ENCODE data around the gene NLGN2. TPM values are rescaled to one million over a fixed set of nuclear protein-coding genes. Genes with fewer than 3 reads are reported as not detected.

Gene NLGN2
- total RNA-seq, 1 experiment from 2014 or later = 3.7 TPM

DNA sequence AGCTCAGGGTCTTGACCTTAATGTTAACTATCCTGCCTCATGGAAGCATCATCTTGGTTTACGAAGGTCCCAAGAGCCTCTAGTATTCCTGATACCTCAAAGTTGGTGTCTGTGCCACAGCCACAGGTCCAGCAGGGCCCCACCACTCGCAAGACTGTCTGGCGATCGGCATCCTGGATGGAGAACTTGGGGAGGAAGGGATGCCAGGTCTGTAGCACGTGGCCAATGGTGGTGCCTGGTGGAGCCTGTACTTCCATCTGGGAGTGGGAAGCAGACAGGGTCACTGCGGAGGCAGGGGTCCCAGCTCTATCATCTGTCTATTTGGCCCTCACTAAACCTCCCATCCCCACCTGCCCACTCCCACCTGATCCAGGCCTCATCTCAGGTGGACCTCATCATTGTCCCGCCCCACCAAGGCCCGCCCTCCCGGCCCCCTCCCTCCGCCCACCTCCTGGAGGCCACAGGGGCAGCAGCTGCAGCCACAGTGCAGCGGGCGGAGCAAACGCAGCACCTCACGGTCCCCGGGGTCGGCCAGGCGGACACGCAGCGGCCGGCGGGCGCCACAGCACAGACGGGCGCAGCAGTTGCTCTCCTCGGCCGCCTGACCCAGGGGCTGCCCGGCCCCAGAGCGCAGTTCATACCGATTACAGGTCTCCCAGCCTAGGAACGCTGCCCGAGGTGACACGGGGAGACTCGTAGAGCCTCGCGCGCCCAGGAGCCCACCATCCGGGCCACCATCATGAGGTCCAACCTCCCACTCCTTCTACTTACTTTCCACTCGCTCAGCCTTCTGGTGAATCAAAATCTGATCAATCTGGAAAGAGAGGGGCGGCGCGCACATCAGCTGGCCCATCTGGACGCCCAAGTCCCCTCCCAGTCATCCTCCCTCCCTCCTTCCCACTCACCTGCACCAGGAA, 14.7 kb upstream of the NLGN2 start:
- DNase-seq (ENCODE audit: low read depth) = no peak

DNA sequence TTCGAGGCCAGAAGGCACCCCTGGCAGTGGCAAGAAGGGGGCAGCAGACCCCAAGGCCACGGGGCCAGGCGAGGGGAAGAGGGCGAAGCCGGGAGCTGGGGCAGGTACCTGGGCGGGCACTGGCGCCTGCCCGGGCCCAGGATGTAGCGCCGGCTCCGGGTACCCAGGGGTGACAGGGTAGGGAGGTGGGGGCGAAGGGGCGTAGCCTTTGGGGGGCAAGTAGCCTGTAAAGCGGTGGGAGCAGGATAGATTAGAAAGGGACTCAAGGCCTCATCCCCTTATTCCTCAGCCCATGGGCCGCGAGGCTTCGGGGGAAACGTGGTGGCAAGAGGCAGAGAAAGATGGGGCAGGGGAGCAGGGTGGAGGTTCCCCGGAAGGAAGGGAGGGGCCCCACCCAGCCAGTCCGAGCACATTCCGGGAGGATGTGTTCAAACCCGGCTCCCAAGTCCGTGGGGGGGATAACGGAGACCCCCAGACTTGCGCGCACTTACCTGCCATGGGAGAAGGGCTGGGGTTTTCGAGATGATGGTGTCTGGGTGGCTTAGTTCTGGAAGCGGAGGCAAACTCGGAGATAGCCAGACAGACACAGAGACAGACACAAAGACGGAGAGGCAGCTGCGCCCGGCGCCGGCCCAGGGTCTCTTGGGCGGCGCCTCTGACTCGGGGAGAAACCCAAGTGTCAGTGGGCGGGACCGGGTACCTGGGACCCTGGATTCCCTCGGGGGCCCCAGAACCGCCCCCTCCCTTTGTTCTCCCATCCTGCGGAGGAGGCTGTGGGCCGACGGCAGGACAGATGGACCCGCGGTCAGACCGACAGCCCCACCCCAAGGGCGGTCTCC, 13.8 kb upstream of the NLGN2 start:
- DNase-seq (ENCODE audit: low read depth) = peak; percentile 14

DNA sequence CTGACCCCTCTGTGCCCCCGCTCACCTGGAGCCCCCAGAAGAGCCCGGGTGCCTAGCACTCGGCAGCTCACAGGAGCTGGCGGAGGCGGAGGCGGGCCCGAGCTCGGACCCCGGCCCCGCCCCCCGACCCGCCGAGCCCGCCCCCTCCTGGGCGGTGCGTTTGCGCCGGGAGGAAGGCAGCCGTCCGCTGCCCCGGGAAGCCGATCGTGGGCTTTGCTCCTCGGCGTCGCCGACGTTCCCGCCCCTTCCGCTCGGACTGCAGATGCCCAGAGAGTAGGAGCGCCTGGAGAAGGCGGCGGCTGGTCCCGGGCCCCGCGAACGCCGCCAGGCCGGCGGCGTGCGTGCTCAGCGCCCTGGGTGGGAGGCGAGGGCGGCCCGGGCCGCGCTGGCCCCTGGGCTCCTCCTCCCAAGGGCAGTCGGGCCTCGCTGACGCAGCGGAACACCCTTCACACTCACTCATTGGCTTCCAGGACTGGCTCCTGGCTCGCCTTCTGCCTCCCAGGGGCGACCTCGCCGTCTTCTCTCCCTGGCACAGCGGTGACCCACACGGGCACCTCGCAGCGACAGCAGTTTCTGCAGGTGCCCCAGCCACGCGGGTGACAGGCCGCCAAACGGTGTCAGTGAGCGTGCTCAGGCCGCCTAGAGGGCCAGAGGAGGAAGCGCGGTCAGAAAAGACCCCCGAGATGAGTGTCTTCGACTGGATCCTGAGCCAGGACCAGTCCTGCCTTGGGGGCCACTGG, 13.0 kb upstream of the NLGN2 start, which contains the start of gene PLSCR3:
PLSCR3 (minus strand) TSS at position 74 of the 740 bp plus-strand sequence. CDS start 415 bp downstream, outside the sequence.
- peak; percentile 88 for DNase-seq (ENCODE audit: low read depth)

DNA sequence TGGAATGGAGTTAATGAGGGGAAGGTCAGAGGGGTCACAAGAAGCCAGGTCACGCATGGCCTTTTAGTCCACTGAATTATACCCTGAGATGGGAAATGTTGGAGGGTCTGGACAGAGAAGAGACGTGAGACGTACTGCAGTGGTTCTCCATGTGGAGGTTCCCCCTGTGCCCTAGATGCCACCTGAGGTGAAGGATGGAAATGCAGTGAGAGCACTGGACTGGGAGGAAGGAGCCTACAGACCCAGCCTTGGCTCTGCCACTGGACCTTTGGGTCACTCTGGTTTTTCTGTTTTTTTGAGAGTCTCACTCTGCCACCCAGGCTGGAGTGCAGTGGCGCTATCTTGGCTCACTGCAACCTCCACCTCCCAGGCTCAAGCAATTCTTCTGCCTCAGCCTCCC, 11.5 kb upstream of the NLGN2 start:
- no peak for DNase-seq (ENCODE audit: low read depth)

DNA sequence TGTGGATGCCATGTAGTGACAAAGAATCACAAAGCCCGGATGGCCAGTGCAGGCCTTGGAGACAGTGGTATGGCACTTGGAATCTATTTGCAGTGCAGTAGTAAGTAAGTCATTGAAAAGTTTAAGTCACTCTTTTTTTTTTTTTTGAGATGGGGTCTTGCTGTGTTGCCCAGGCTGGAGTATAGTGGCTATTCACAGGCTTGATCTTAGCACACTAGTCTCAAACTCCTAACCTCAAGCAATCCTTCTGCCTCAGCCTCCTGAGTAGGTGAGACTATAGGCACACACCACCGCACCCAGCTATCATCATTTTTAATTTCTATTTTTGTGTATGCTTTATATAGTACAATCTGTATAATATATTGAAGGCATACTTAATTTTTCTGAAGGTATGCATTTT, 9.0 kb upstream of the NLGN2 start:
- DNase-seq (ENCODE audit: low read depth) = no peak

DNA sequence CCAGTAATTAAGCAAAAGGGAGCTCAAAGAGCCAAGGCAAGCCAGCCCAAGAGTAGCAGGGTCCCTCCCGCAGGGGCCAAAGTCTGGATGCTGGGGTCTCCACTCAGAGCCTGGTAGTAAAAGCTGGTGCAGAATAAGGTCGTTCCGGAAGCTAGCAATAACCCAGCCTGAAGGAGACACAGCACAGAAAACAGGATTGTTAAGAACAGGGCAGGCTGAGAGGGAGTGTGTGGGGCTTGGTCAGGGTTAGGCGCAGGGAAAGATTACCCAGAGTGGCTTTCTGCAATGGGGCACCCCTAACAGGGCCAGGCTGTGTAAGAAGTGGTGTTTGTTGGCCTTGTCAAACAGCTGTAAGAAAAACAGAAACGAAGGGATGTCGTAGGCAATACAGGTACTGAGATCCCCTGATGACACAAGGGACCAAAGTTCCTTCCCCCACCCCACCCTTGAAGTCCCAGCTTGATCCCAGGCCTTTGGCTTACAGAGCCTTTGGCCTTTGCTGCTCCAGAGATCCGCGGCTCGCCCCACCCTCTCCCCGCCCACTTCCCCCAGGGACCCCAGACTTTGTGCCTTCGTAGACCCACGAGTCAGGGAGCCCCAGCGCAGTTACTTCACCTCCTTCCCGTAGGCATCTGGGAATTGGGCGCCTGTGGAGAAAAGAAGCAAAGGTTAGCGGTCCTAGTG, 4.5 kb upstream of the NLGN2 start:
- DNase-seq (ENCODE audit: low read depth) = no peak

DNA sequence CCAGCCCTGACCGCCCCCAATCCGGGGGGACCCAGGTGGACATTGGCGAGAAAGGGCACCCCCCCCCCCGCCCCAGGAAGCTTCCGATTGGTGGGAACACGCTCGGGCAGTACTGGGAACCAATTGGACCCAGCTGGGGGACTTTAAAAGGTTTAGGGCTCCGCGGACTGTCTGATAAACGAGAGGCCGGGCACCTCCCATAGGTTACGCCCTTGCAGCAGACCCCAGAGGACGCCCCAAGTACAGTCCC, 4.0 kb upstream of the NLGN2 start:
- DNase-seq (ENCODE audit: low read depth) = peak; percentile 74

DNA sequence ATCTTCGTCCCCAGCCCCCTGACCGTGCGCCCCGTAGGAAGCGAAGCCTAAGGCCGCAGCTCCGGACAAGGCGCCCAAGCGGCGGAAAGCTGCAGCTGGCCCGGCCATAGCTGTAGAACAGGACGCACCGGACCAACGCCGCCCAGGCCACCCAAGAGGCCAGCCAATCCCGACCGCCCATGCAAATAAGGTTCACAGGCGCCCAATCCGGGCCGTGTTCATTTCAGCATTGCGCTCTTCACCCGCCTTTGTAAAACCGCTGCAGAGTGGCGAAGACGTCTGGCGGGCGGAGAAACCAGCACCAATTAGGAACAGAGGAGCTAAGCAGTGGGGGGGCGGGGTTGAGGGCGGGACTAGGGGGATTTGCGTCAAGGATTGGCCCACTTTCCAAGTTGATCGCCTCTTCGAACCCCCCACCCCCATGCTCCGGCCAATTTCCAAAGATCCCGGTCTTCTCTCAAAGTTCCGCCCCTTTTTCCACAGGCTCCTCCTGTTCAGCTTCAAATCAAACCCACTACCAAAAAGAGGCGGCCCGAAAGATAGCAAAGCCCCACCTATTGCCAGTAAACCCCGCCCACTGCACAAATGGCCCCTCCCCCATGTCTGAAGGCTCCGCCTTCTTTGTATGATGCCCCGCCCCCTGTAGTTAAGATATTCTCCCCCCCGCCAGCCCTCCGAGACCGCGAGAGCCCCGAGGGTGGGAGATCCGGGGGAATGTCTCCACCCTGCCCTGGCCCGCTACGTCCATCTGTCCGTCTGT, 3.5 kb upstream of the NLGN2 start, which contains the start of gene TMEM256:
TMEM256 (minus strand) TSS at position 121 of the 760 bp plus-strand sequence; CDS start at position 108, 13 bp downstream.
- DNase-seq (ENCODE audit: low read depth) = peak; percentile 99

DNA sequence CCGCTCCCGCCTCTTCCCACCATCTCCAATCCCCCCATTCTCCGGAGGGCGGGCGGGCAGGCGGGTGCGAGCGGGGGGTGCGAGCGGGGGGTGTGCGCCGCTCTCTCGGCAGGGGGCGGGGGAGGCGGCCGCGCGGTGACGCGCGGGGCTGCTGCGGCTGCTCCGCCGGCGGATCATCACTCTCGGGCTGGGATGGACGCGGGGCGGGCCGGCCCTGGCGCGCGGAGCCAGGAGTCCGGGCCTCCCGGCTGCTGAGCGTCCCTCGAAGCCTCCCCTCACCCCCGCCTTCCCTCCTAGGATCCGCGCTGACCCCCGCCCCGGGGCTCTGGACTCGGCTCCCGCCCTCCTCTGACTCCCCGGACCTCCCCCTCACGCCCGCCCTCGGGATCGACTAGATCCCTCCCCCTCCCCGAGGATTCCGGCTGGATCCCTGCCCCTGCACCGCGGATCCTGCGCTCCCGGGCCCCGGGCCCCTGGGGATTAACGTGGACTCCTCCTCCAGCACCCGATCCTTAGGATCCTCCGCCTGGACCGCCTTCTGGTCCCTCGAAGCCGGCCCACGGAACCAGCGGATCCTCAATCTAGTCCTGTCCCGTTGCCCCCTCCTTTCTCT, 2.8 kb upstream of the NLGN2 start:
- no peak for DNase-seq (ENCODE audit: low read depth)

DNA sequence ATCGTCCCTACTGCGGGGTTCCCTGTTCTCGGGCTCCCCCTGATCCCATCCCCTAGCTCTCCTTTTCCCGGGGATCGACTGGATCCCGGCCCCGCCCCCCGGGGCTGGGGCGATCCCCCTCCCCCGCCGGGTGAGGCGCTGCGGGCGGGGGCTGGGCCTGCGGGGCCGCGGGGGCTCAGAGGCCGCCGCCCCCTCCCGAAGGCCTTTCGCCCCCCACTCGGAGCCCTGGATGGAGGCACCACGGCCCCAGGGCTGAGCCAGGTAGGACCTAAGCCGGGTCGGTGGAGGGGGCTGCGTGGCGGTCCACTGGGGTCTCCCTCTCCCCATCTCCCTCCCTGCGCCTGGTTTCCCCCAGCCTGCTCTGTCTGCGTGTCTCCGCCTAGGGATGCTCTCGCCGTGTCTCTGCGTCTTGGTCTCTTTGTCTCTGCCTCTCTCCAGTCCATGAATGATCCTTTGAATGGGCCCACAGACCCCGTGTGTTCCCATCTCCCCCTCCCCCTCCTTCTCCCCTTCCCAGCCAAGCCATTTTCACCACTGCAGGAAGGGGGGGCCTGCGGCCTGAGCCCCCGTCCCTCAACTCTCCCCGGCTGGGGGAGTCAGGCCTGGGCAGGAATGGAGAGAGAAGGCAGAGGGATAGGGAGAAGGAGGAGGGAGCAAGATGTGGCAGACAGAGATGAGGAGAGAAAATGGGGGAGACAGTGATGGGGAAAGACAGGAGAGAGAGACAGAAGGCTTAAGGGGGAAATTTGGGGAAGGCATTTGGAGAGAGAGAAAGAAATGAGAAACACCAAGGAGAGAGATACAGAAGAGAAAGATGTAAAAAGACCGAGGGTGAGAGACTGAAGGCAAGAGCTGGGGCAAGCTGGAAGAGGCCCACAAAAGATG, 2.1 kb upstream of the NLGN2 start:
- no peak for DNase-seq (ENCODE audit: low read depth)

DNA sequence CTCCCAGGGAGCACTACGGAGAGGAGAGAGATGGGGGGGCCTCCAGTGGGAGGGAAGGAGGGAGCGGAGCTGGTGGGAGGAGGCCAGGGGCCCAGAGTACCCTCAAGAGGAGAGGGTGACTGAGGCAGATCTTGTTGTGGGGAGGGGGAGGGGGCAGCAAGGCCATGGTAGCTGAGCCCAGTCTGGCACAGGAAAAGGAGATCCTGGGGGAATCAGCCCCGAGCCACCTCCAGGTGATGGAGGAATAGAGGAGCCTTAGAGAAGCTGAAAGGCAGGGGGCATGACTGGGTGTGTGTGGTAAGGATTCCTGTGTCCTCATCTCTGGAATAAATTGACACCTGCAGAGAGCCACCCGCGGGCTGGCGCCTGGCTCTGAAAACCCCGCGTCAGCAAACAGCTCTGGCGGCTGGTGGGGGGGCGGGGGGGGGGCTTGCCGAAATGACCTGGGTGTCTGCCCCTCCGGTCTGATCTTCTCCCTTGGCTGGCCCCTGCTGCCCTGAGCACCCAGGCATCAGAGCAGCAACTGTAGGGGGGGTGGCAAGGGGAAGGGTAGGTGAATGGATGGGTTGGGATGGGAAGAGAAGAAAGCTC, 1.3 kb upstream of the NLGN2 start:
- no peak for DNase-seq (ENCODE audit: low read depth)

DNA sequence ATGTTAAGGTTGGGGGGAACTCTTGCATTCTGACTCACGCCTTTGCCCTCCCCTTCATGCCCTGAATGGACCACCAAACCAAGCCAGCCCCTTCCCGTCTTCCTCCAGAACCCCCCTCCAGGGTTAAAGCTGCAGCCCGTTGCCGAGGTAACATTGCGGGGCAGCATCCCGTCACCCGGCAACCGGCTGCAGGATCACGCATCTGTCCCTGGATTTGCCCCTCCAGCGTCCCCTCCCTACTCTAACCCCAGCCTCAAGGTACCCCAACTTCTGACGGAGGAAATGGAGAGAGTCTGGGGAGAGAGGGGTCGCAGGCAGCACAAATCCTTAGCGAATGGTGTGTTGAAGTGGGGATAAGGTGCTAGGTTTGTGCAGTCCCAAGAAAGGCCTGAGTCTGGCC, 563 bp upstream of the NLGN2 start:
- no peak for DNase-seq (ENCODE audit: low read depth)

DNA sequence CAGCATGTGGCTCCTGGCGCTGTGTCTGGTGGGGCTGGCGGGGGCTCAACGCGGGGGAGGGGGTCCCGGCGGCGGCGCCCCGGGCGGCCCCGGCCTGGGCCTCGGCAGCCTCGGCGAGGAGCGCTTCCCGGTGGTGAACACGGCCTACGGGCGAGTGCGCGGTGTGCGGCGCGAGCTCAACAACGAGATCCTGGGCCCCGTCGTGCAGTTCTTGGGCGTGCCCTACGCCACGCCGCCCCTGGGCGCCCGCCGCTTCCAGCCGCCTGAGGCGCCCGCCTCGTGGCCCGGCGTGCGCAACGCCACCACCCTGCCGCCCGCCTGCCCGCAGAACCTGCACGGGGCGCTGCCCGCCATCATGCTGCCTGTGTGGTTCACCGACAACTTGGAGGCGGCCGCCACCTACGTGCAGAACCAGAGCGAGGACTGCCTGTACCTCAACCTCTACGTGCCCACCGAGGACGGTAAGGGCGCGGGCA, 645 bp downstream of the NLGN2 start:
- no peak for DNase-seq (ENCODE audit: low read depth)

DNA sequence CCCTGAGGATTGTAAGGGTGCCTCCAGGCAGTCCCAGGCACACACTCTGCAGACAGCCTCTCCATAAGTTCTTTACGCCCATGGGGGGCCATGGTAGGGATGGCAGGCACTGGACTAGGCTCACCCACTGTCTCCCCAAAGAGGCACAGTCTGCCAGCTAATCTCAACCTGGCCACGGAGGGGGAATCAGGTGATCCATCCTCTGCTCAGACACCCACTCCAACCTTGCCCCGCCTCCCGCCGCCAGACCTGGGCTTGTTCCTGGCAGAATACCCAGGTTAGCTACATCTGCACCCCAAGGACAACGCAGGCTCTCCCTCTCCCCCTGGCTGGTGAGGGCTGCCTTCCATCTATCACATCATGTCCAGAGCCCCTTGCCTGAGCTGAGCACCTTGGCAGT, 1.2 kb downstream of the NLGN2 start:
- no peak for DNase-seq (ENCODE audit: low read depth)

DNA sequence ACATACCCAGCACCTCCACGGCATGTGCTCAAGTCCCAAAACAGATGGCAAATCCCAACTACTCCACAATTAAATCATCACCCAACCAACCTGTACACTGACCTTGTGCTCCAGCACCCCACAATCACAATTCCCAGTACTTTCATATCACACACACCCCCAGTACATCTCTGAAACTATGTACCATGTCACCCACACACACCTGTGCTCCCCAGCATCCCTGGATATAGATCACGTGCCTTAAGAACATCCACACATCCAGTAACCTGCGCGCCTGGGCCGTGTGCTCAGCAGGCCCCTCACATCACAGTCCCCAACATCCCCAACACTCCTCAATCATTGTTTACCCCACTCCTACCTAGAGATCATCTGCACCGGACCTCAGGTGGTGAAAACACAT, 2.1 kb downstream of the NLGN2 start:
- DNase-seq (ENCODE audit: low read depth) = no peak

DNA sequence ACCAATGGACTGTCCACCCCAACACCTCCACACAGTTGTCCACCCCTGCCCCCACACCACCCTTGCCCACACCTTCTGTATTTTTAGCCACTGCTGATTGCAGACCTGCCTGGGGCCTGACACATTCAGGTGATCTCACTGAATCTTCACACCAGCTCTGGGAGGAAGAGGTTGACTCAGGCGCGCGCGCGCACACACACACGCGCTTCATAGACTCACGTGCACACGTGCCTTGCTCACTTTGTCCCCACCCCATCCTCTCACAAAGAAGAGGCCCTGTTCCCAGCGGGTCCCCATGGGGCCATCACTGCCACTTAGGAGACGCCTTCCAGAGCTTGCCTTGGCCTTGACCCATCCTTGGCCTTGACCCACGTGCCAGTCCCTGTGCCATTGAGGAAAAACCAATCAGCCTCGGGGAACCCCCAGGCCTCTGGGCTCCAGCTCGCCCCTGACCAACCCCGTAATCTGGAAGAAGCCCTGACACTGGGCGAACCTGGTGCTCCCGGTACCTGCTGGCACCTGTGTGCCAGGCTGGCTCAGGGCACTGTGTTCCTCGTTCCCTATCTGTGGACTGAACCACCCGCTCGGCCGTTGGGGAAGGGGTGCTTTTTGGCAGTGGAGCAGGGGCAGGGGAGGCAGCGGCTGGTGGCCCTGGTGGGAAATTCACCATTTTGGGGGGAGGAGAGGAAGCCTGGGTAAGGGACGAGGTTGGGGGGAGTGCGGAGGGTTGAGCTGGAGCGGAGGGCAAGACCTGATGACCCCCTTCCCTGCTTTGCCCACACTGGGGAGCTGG, 3.2 kb downstream of the NLGN2 start:
- DNase-seq (ENCODE audit: low read depth) = no peak

DNA sequence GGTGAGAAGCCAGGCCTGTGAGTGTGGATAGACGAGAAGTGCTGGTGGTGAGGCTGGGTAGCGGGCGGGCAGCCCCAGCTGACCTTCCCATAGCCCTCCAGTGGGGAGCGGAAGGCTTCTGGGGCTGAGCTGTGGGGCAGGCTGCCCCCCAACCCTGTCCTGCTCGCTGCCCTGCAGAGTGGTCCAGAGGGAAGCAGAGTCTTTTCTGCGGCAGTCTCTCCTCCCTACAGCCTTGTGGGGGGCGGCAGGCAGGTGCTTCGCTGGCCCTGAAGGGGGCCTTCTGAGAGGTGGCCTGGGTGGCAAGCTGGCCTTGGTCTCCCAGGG, 3.7 kb downstream of the NLGN2 start:
- DNase-seq (ENCODE audit: low read depth) = no peak

DNA sequence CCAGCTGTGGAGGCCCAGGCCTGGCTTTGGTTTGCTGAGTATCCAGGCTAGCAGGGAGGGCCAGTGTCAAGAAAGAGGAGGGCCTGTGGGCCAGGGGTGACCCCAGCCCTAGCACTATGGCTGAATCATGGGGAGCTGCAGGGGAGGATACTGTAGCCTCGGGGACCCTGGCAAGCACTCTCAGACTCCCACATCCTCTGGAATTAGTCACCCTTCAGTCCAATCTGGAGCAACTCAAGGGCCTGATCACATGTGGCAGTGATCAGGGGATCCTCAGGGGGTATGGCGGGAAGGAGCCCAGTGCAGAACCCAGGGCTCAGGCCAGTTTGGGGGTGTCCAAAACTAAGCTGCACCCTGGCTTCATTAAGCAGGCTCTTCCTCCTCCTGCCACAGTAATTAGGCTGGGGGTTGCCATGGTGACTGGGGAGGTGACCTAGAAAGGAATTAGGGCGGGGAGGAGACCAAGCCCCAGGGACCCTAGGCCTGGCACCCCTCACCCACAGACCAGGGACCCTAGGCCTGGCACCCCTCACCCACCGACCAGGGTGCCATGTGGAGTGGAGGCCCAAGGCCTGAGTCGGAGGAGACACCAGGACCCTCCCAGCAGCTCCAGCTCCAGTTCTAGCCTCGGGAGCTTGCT, 5.8 kb downstream of the NLGN2 start:
- DNase-seq (ENCODE audit: low read depth) = peak; percentile 90
